Measurements from ENCODE around the gene DOCK1.

DNA sequence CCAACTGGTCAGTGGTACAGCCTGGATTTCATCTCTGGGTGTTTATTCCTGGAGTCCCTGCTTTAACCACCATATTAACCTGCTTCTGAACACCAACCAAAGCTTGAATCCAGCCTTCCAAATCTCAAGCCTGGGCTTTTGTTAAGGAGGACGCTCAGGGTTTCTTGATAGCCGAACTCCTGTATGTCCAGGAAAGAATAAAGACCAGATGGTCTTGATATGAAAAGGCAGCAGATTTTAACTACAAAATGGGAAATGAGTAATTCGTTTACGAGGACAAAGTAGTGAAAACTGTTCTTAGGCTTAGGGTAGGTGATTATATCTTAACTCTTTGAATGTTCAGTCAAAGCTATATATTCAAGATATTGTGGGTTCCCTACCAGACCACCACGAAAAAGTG, 420.3 kb downstream of the DOCK1 start:
- TF ChIP-seq, protein P1, sequence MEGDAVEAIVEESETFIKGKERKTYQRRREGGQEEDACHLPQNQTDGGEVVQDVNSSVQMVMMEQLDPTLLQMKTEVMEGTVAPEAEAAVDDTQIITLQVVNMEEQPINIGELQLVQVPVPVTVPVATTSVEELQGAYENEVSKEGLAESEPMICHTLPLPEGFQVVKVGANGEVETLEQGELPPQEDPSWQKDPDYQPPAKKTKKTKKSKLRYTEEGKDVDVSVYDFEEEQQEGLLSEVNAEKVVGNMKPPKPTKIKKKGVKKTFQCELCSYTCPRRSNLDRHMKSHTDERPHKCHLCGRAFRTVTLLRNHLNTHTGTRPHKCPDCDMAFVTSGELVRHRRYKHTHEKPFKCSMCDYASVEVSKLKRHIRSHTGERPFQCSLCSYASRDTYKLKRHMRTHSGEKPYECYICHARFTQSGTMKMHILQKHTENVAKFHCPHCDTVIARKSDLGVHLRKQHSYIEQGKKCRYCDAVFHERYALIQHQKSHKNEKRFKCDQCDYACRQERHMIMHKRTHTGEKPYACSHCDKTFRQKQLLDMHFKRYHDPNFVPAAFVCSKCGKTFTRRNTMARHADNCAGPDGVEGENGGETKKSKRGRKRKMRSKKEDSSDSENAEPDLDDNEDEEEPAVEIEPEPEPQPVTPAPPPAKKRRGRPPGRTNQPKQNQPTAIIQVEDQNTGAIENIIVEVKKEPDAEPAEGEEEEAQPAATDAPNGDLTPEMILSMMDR (IDR thresholded peaks at IDR 0.05): no peak
- TF ChIP-seq POLR2A (IDR thresholded peaks at IDR 0.05) (no peak), POLR2AphosphoS5 (IDR thresholded peaks at IDR 0.05) (no peak)

Data from breast epithelium (tissue), 3 donors.